Measurements from ENCODE around the gene ETNPPL.

- no peak for TF ChIP-seq POLR2A (IDR thresholded peaks at IDR 0.05; ENCODE audit: low read length)
- TF ChIP-seq GATA1 (IDR thresholded peaks at IDR 0.05; ENCODE audit: low read depth, low read length): no peak
Observed at GRCh38 chr4:108703966-108704365, 58.9 kb downstream of the ETNPPL start.
